Neural progenitor cell (in vitro differentiated cells): Measurements from ENCODE around the gene CASK. TPM values are rescaled to one million over a fixed set of nuclear protein-coding genes. Genes with fewer than 3 reads are reported as not detected.

Experiments
- DNase-seq: peaks from one replicate; pipeline ENCODE4 v3.0.0-alpha.2; 2016; ENCODE audit warnings: low spot score
- H2AFZ ChIP-seq: fragments of 200-600 bp; sonication (generic); replicated peaks from 2 replicates; pipeline ENCODE4 v1.6.1; 2016; ENCODE audit warnings: antibody characterized with exemption
- H3F3A ChIP-seq: fragments of 200-600 bp; sonication (generic); 2 replicates; pipeline ENCODE4 v1.6.1; 2016; ENCODE audit warnings: antibody characterized with exemption, low read depth
- H3K27ac ChIP-seq: fragments of 200-600 bp; sonication (generic); 2 replicates; pipeline ENCODE4 v1.5.1; 2016; ENCODE audit warnings: mild to moderate bottlenecking
- H3K27me3 ChIP-seq: fragments of 200-600 bp; sonication (generic); 2 replicates; pipeline ENCODE4 v1.6.1; 2016; ENCODE audit warnings: mild to moderate bottlenecking, moderate library complexity
- H3K36me3 ChIP-seq: fragments of 200-600 bp; sonication (generic); 2 replicates; pipeline ENCODE4 v1.5.1; 2016
- H3K4me1 ChIP-seq: fragments of 200-600 bp; sonication (generic); 2 replicates; pipeline ENCODE4 v1.6.1; 2016; ENCODE audit warnings: mixed run types
- H3K4me2 ChIP-seq: fragments of 200-600 bp; sonication (generic); 2 replicates; pipeline ENCODE4 v1.6.1; 2016
- H3K4me3 ChIP-seq: fragments of 200-600 bp; sonication (generic); 2 replicates; pipeline ENCODE4 v1.5.1; 2016
- H3K79me2 ChIP-seq: fragments of 200-600 bp; sonication (generic); 2 replicates; pipeline ENCODE4 v1.6.1; 2016; ENCODE audit warnings: low read depth
- H3K9ac ChIP-seq: fragments of 200-600 bp; sonication (generic); 2 replicates; pipeline ENCODE4 v1.6.1; 2016
- H3K9me3 ChIP-seq: fragments of 200-600 bp; sonication (generic); 2 replicates; pipeline ENCODE4 v1.5.1; 2016; ENCODE audit warnings: low read depth
- H4K20me1 ChIP-seq: fragments of 200-600 bp; sonication (generic); 2 replicates; pipeline ENCODE4 v1.6.1; 2016; ENCODE audit warnings: low read depth
- H3K27ac Mint-ChIP-seq: 3 replicates; pipeline ENCODE4 v1.8.0; 2021; ENCODE audit warnings: mixed read lengths
- H3K27me3 Mint-ChIP-seq: 2 replicates; pipeline ENCODE4 v1.8.0; 2022; ENCODE audit warnings: low read depth, mild to moderate bottlenecking, inconsistent platforms, moderate library complexity, mixed read lengths; ENCODE audit not compliant: insufficient read depth
- H3K36me3 Mint-ChIP-seq: 3 replicates; pipeline ENCODE4 v1.8.0; 2021; ENCODE audit warnings: mixed read lengths
- H3K4me1 Mint-ChIP-seq: 3 replicates; pipeline ENCODE4 v1.8.0; 2021; ENCODE audit warnings: mixed read lengths
- H3K4me3 Mint-ChIP-seq: 3 replicates; pipeline ENCODE4 v1.8.0; 2021; ENCODE audit warnings: mild to moderate bottlenecking, moderate library complexity, mixed read lengths
- H3K9me3 Mint-ChIP-seq: 3 replicates; pipeline ENCODE4 v1.8.0; 2020; ENCODE audit warnings: mixed read lengths
- EZH2 ChIP-seq: fragments of 200-600 bp; sonication (generic); IDR thresholded peaks from 2 replicates; pipeline ENCODE4 v1.6.1; 2017; ENCODE audit warnings: antibody characterized with exemption, mild to moderate bottlenecking, moderate library complexity
- EZH2phosphoT487 ChIP-seq: fragments of 200-600 bp; sonication (generic); IDR thresholded peaks from 2 replicates; pipeline ENCODE4 v1.6.1; 2017; ENCODE audit warnings: antibody characterized with exemption
- total RNA-seq: library from RNA; depleted of rRNA; stranded (reverse); fragments of >200 nt; gene quantifications from 2 replicates; pipeline ENCODE4 v1.2.3, GENCODE V29; 2015; ENCODE audit warnings: low replicate concordance
- TF ChIP-seq, protein P1 (sequence below): fragments of 200-600 bp; sonication (generic); IDR thresholded peaks from 2 replicates; pipeline ENCODE4 v1.5.1; 2017; ENCODE audit warnings: antibody characterized with exemption, mild to moderate bottlenecking

The CASK gene
- total RNA-seq, 1 donor from 2014 or later, result 85.4 TPM

GRCh38 chrX:41542536-41542935 lies 380.8 kb downstream of the CASK start:
- Mint-ChIP-seq H3K9me3 (no peaks in the 10 kb centered on the region), H3K27ac (no peak overlapping the region), H3K4me1 (no peaks in the 10 kb centered on the region), H3K27me3 (peaks cover 3% of the 10 kb centered on the region), H3K4me3 (no peak overlapping the region), H3K36me3 (peaks cover 8% of the 10 kb centered on the region)
- TF ChIP-seq EZH2 (no peak), EZH2phosphoT487 (no peak)
- TF ChIP-seq, protein P1, sequence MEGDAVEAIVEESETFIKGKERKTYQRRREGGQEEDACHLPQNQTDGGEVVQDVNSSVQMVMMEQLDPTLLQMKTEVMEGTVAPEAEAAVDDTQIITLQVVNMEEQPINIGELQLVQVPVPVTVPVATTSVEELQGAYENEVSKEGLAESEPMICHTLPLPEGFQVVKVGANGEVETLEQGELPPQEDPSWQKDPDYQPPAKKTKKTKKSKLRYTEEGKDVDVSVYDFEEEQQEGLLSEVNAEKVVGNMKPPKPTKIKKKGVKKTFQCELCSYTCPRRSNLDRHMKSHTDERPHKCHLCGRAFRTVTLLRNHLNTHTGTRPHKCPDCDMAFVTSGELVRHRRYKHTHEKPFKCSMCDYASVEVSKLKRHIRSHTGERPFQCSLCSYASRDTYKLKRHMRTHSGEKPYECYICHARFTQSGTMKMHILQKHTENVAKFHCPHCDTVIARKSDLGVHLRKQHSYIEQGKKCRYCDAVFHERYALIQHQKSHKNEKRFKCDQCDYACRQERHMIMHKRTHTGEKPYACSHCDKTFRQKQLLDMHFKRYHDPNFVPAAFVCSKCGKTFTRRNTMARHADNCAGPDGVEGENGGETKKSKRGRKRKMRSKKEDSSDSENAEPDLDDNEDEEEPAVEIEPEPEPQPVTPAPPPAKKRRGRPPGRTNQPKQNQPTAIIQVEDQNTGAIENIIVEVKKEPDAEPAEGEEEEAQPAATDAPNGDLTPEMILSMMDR, result no peak
- H3K9ac ChIP-seq, result no peak overlapping the region
- no peaks in the 10 kb centered on the region for H3F3A ChIP-seq
- H3K27ac ChIP-seq, result no peak overlapping the region
- H3K4me1 ChIP-seq, result no peaks in the 10 kb centered on the region
- H4K20me1 ChIP-seq, result no peaks in the 10 kb centered on the region
- H3K79me2 ChIP-seq, result no peaks in the 10 kb centered on the region
- H3K4me2 ChIP-seq, result no peak overlapping the region
- no peaks in the 10 kb centered on the region for H3K27me3 ChIP-seq
- no peak overlapping the region for H3K4me3 ChIP-seq
- no peaks in the 10 kb centered on the region for H3K36me3 ChIP-seq
- no peaks in the 10 kb centered on the region for H3K9me3 ChIP-seq
- no peak overlapping the region for H2AFZ ChIP-seq
- DNase-seq, result no peak

DNA sequence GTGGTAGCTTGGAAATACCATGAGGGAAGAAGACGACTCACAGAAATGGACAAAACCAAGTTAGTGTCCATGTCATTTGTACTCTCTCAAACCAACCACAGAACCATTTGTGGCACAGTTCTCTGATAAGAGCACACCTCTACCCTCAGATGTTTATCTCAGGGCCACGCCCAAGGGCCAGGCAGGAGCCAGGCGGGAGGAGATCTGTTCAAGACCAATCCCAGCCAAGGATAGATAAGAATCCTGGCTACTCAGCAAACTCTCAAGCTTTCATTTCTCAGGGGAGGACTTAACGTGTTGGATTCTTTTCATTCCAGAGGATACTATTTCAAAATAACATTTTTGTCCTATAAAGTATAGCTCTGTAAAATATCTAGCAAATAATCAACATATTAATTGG lies 381.2 kb downstream of the CASK start:
- Histone ChIP-seq H3K9ac (no peak overlapping the region), H3F3A (no peaks in the 10 kb centered on the region), H3K27ac (no peak overlapping the region), H4K20me1 (no peaks in the 10 kb centered on the region), H3K4me1 (no peaks in the 10 kb centered on the region), H3K36me3 (no peaks in the 10 kb centered on the region), H3K79me2 (no peaks in the 10 kb centered on the region), H3K4me2 (no peak overlapping the region), H3K27me3 (no peaks in the 10 kb centered on the region), H2AFZ (no peak overlapping the region), H3K9me3 (no peaks in the 10 kb centered on the region), H3K4me3 (no peak overlapping the region)
- Mint-ChIP-seq H3K9me3 (no peaks in the 10 kb centered on the region), H3K4me1 (no peaks in the 10 kb centered on the region), H3K27ac (no peak overlapping the region), H3K36me3 (peaks cover 6% of the 10 kb centered on the region), H3K27me3 (peaks cover 3% of the 10 kb centered on the region), H3K4me3 (no peak overlapping the region)
- DNase-seq, result no peak
- TF ChIP-seq EZH2 (no peak), EZH2phosphoT487 (no peak)
- TF ChIP-seq, protein P1, result no peak

DNA sequence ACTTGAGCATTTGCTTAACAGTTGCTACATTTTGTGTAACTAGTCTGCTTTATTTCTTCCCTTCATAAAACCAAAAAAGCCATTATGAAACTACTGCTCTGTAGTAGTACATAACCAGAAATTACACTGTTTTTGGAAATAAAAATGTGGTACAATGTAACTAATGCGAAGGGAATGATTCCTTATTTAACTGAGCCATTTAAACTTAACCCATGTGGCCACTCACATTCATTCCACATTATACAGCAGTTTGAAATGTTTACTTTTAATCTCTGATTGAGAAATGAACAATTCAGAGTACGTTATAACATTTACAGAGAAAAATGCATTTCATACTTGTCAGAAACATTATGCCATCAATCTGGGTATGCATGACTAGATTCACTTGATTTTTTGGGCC lies 382.0 kb downstream of the CASK start:
- no peak overlapping the region for H3K4me3 ChIP-seq

More for the DNA sequence above, 382.0 kb downstream of the CASK start:
- Histone ChIP-seq H2AFZ (no peak overlapping the region), H3F3A (no peaks in the 10 kb centered on the region), H3K79me2 (no peaks in the 10 kb centered on the region), H3K9me3 (no peaks in the 10 kb centered on the region), H3K27me3 (no peaks in the 10 kb centered on the region), H3K9ac (no peak overlapping the region), H3K4me1 (no peaks in the 10 kb centered on the region), H3K36me3 (no peaks in the 10 kb centered on the region), H3K4me2 (no peak overlapping the region), H4K20me1 (no peaks in the 10 kb centered on the region), H3K27ac (no peak overlapping the region)
- no peak for DNase-seq
- Mint-ChIP-seq H3K4me3 (no peak overlapping the region), H3K36me3 (peaks cover 6% of the 10 kb centered on the region), H3K27ac (no peak overlapping the region), H3K9me3 (no peaks in the 10 kb centered on the region), H3K4me1 (no peaks in the 10 kb centered on the region), H3K27me3 (peaks cover 6% of the 10 kb centered on the region)
- TF ChIP-seq EZH2phosphoT487 (no peak), EZH2 (no peak)
- TF ChIP-seq, protein P1, result no peak
